ENCODE results near the gene AGPAT3. TPM values are rescaled to one million over a fixed set of nuclear protein-coding genes. Genes with fewer than 3 reads are reported as not detected.

AGPAT3 gene
- total RNA-seq, 1 experiment from 2014 or later = 58.3 TPM

- BruUV-seq (replicated peaks) = no TSS peak
- no peak overlapping the region for H3K4me3 Mint-ChIP-seq (ENCODE audit: unreplicated experiment)
- POLR2A ChIA-PET = no interaction called here
- H3K27me3 Mint-ChIP-seq (ENCODE audit: insufficient read depth, unreplicated experiment) = no peaks in the 10 kb centered on the region
- no peaks in the 10 kb centered on the region for H3K9me3 Mint-ChIP-seq (ENCODE audit: unreplicated experiment)
- peaks cover 32% of the 10 kb centered on the region for H3K36me3 Mint-ChIP-seq (ENCODE audit: insufficient read depth, unreplicated experiment)
- TF ChIP-seq CTCF (IDR thresholded peaks at IDR 0.05; ENCODE audit: unreplicated experiment) = no peak
- no peak overlapping the region for H3K27ac Mint-ChIP-seq (ENCODE audit: low read depth, unreplicated experiment)
- peaks cover 24% of the 10 kb centered on the region for H3K4me1 Mint-ChIP-seq (ENCODE audit: insufficient read depth, unreplicated experiment)
- intact Hi-C loops (cut with micrococcal nuclease) = no loop called here
- no peak for DNase-seq (ENCODE audit: unreplicated experiment)
- CTCF ChIA-PET = no interaction called here
These were observed 38.5 kb downstream of the AGPAT3 start for GRCh38 chr21:43903451-43904091.

GRCh38 chr21:43904331-43904781 lies 39.3 kb downstream of the AGPAT3 start:
- TF ChIP-seq CTCF (IDR thresholded peaks at IDR 0.05; ENCODE audit: unreplicated experiment) = no peak
- ChIA-PET POLR2A (no interaction called here), CTCF (no interaction called here)
- no peaks in the 10 kb centered on the region for H3K9me3 Mint-ChIP-seq (ENCODE audit: unreplicated experiment)
- no TSS peak for BruUV-seq (replicated peaks)
- no peak overlapping the region for H3K27ac Mint-ChIP-seq (ENCODE audit: low read depth, unreplicated experiment)
- no peak overlapping the region for H3K4me3 Mint-ChIP-seq (ENCODE audit: unreplicated experiment)
- DNase-seq (ENCODE audit: unreplicated experiment) = no peak
- intact Hi-C loops (cut with micrococcal nuclease) = no loop called here
- H3K4me1 Mint-ChIP-seq (ENCODE audit: insufficient read depth, unreplicated experiment) = peaks cover 24% of the 10 kb centered on the region
- peaks cover 32% of the 10 kb centered on the region for H3K36me3 Mint-ChIP-seq (ENCODE audit: insufficient read depth, unreplicated experiment)
- no peaks in the 10 kb centered on the region for H3K27me3 Mint-ChIP-seq (ENCODE audit: insufficient read depth, unreplicated experiment)

DNA sequence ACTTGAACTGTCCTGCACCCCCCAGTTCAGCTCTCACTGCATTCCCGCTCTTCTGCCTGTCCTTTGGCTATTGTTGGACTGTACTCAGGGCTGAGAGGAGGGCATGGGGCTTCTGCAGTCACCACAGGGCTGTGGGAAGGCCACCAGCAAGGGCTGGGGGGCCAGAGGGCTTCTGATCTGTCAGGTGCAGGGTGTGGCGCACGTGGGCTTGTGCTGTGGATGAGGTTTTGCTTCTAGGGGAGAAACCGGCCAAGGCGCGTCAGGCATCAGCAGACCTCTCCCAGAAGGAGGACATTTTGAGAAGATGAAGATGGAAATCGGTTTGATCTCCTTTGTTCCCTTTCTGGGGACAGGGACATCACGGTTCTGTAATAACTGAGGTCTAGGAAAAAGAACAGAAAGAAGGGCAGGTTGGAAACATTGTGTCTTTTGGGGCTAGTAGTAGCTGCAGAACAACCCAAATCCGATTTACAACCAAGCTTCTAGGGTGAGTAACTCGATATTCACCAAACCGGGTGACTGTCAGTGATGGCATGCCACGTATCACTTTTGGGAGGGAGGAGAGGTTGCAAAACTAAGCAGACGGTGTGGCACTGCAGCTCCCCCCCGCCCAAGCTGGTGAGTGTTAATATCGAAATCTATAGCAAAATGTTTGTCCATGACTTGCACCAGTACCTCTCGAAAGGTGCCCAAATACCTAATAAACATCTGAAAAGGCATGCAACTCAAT lies 40.9 kb downstream of the AGPAT3 start:
- H3K9me3 Mint-ChIP-seq (ENCODE audit: unreplicated experiment) = no peaks in the 10 kb centered on the region
- CTCF ChIA-PET = interaction anchor here (0.6 kb wide), 1 partner anchor 60 kb away, joined by 3 read pairs; no protein-coding TSS in a partner anchor
- intact Hi-C loops (cut with micrococcal nuclease) = no loop called here
- H3K36me3 Mint-ChIP-seq (ENCODE audit: insufficient read depth, unreplicated experiment) = peaks cover 32% of the 10 kb centered on the region
- peaks cover 24% of the 10 kb centered on the region for H3K4me1 Mint-ChIP-seq (ENCODE audit: insufficient read depth, unreplicated experiment)
- no peaks in the 10 kb centered on the region for H3K27me3 Mint-ChIP-seq (ENCODE audit: insufficient read depth, unreplicated experiment)
- no peak for TF ChIP-seq CTCF (IDR thresholded peaks at IDR 0.05; ENCODE audit: unreplicated experiment)
- no peak overlapping the region for H3K27ac Mint-ChIP-seq (ENCODE audit: low read depth, unreplicated experiment)
- POLR2A ChIA-PET = no interaction called here
- peak; percentile 4 for DNase-seq (ENCODE audit: unreplicated experiment)
- no TSS peak for BruUV-seq (replicated peaks)
- H3K4me3 Mint-ChIP-seq (ENCODE audit: unreplicated experiment) = no peak overlapping the region

DNA sequence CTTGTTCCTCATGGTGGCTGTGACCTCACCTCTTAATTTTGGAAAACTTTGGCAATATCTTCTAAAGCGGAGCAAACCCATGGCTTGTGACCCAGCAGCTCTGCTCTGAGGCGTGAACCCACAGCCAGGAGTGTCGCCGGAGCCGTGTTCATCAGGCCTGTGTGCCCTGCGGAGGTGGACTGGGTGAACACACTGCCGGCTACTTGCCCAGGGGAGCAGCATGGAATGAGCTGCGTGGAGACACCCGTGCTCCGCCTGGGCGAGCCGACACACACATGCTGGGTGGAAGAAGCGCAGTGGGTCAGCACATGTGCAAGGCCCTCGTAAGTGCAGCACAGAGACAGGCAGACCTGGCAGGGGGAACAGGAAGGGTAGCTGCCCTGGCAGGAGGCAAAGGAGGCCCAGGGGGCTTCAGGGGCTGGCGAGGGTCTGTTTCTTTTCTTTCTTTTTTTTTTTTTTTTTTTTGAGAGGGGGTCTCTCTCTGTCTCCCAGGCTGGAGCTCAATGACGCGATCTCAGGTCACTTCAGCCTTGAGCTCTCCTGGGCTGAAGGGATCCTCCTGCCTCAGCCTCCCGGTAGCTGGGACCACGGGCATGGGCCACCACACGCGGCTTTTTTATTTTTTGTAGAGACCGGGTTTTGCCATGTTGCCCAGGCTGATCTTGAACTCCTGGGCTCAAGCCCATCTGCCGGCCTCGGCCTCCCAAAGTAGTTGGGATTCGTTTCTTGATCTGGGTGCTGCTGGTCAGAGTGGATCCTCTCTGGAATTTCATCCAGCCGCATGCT lies 41.8 kb downstream of the AGPAT3 start:
- Mint-ChIP-seq H3K9me3 (ENCODE audit: unreplicated experiment) (no peaks in the 10 kb centered on the region), H3K4me3 (ENCODE audit: unreplicated experiment) (no peak overlapping the region), H3K27me3 (ENCODE audit: insufficient read depth, unreplicated experiment) (no peaks in the 10 kb centered on the region), H3K4me1 (ENCODE audit: insufficient read depth, unreplicated experiment) (peaks cover 20% of the 10 kb centered on the region), H3K36me3 (ENCODE audit: insufficient read depth, unreplicated experiment) (peaks cover 32% of the 10 kb centered on the region), H3K27ac (ENCODE audit: low read depth, unreplicated experiment) (no peak overlapping the region)
- BruUV-seq (replicated peaks) = no TSS peak
- ChIA-PET POLR2A (no interaction called here), CTCF (interaction anchor here (0.6 kb wide), 1 partner anchor 49 kb away, joined by 4 read pairs; no protein-coding TSS in a partner anchor)
- no peak for DNase-seq (ENCODE audit: unreplicated experiment)
- no peak for TF ChIP-seq CTCF (IDR thresholded peaks at IDR 0.05; ENCODE audit: unreplicated experiment)
- intact Hi-C loops (cut with micrococcal nuclease) = no loop called here

All from MCF 10A (cell line).